Muscle of leg (tissue), 11 donors: Measurements from ENCODE around the gene ZC3H12A. TPM values are rescaled to one million over a fixed set of nuclear protein-coding genes. Genes with fewer than 3 reads are reported as not detected.

ENCODE experiments used
- DNase-seq: peaks from one replicate; pipeline ENCODE4 v3.0.0; 2013
- H3K27ac ChIP-seq: one replicate; pipeline ENCODE4 v1.5.1; 2013; ENCODE audit warnings: mild to moderate bottlenecking, low read length, control low read depth
- H3K27me3 ChIP-seq: one replicate; pipeline ENCODE4 v1.6.1; 2013; ENCODE audit warnings: low read length; ENCODE audit not compliant: control insufficient read depth, insufficient read depth
- H3K36me3 ChIP-seq: one replicate; pipeline ENCODE4 v1.6.1; 2013; ENCODE audit warnings: low read length; ENCODE audit not compliant: control insufficient read depth, insufficient read depth
- H3K4me1 ChIP-seq: one replicate; pipeline ENCODE4 v1.6.1; 2013; ENCODE audit warnings: low read length; ENCODE audit not compliant: control insufficient read depth, insufficient read depth
- H3K4me3 ChIP-seq: one replicate; pipeline ENCODE4 v1.5.1; 2013; ENCODE audit warnings: low read length, control low read depth
- H3K9me3 ChIP-seq: replicated peaks from 2 replicates; pipeline ENCODE4 v1.6.1; 2013; ENCODE audit warnings: low read depth, low read length; ENCODE audit not compliant: control insufficient read depth
- WGBS: methylation state at CpG from one replicate; pipeline ENCODE4 v1.1.5; 2013; ENCODE audit warnings: missing lambda C conversion rate; ENCODE audit not compliant: insufficient coverage; 5-methylcytosine and 5-hydroxymethylcytosine counted together
- polyA plus RNA-seq, 8 donors: library from polyadenylated mRNA; unstranded; fragments of 120-200 nt; gene quantifications; one replicate each; pipeline versions ENCODE4 v1.2.1 to v1.2.3, GENCODE V29; 2013; ENCODE audit warnings: inconsistent platforms in 1 of 8, low replicate concordance in 1 of 8; ENCODE audit not compliant: insufficient read length in 8 of 8, insufficient read depth in 1 of 8
- total RNA-seq: library from RNA; stranded (reverse); fragments of 120-200 nt; gene quantifications from one replicate; pipeline ENCODE4 v1.2.4, GENCODE V29; 2013

ZC3H12A gene
- total and polyA plus RNA-seq, 9 donors: 0.59 to 2.1 (median 1.1) TPM

GRCh38 chr1:37477946-37478345 is 3.6 kb downstream of the ZC3H12A start:
- no peaks in the 10 kb centered on the region for H3K9me3 ChIP-seq
- peaks cover 53% of the 10 kb centered on the region for H3K4me1 ChIP-seq
- H3K27ac ChIP-seq: peak overlapping the region; percentile 20
- peaks cover 52% of the 10 kb centered on the region for H3K36me3 ChIP-seq
- DNase-seq: no peak
- no peaks in the 10 kb centered on the region for H3K27me3 ChIP-seq
- 98% methylated on average over 5 of the region's 5 CpGs for WGBS
- no peak overlapping the region for H3K4me3 ChIP-seq

- 93% methylated on average over 8 of the region's 8 CpGs for WGBS
- no peak overlapping the region for H3K4me3 ChIP-seq
- H3K4me1 ChIP-seq: peaks cover 51% of the 10 kb centered on the region
- peaks cover 57% of the 10 kb centered on the region for H3K36me3 ChIP-seq
- no peaks in the 10 kb centered on the region for H3K9me3 ChIP-seq
- no peak for DNase-seq
- H3K27ac ChIP-seq: no peak overlapping the region
- H3K27me3 ChIP-seq: no peaks in the 10 kb centered on the region
Measured at GRCh38 chr1:37478451-37478881, 4.1 kb downstream of the ZC3H12A start.

- DNase-seq: no peak
- Histone ChIP-seq H3K4me1 (peaks cover 47% of the 10 kb centered on the region), H3K9me3 (no peaks in the 10 kb centered on the region), H3K36me3 (peaks cover 61% of the 10 kb centered on the region), H3K27ac (peak overlapping the region; percentile 8), H3K27me3 (no peaks in the 10 kb centered on the region), H3K4me3 (no peak overlapping the region)
- WGBS: 80% methylated on average over 1 of the region's 3 CpGs
Measured at GRCh38 chr1:37478890-37479254, 4.5 kb downstream of the ZC3H12A start.

- H3K4me3 ChIP-seq: no peak overlapping the region
- peaks cover 65% of the 10 kb centered on the region for H3K36me3 ChIP-seq
- DNase-seq: peak; percentile 69
- peak overlapping the region; percentile 8 for H3K27ac ChIP-seq
- no peaks in the 10 kb centered on the region for H3K27me3 ChIP-seq
- peaks cover 44% of the 10 kb centered on the region for H3K4me1 ChIP-seq
- H3K9me3 ChIP-seq: no peaks in the 10 kb centered on the region
- 33% methylated on average over 9 of the region's 22 CpGs for WGBS
Measured at GRCh38 chr1:37479255-37480124, 5.1 kb downstream of the ZC3H12A start.

- peaks cover 41% of the 10 kb centered on the region for H3K4me1 ChIP-seq
- DNase-seq: no peak
- H3K36me3 ChIP-seq: peaks cover 65% of the 10 kb centered on the region
- H3K4me3 ChIP-seq: no peak overlapping the region
- no peaks in the 10 kb centered on the region for H3K9me3 ChIP-seq
- H3K27ac ChIP-seq: no peak overlapping the region
- 84% methylated on average over 5 of the region's 5 CpGs for WGBS
- H3K27me3 ChIP-seq: no peaks in the 10 kb centered on the region
Measured at GRCh38 chr1:37480125-37480466, 5.7 kb downstream of the ZC3H12A start.

- H3K4me1 ChIP-seq: peaks cover 38% of the 10 kb centered on the region
- no peak overlapping the region for H3K27ac ChIP-seq
- WGBS: 71% methylated on average over 8 of the region's 10 CpGs
- peaks cover 64% of the 10 kb centered on the region for H3K36me3 ChIP-seq
- H3K27me3 ChIP-seq: no peaks in the 10 kb centered on the region
- no peaks in the 10 kb centered on the region for H3K9me3 ChIP-seq
- H3K4me3 ChIP-seq: no peak overlapping the region
- DNase-seq: no peak
Measured at GRCh38 chr1:37480581-37481288, 6.4 kb downstream of the ZC3H12A start.

GRCh38 chr1:37481289-37482003 is 7.1 kb downstream of the ZC3H12A start:
- Histone ChIP-seq H3K36me3 (peaks cover 57% of the 10 kb centered on the region), H3K9me3 (no peaks in the 10 kb centered on the region), H3K27ac (no peak overlapping the region), H3K4me3 (no peak overlapping the region), H3K27me3 (no peaks in the 10 kb centered on the region), H3K4me1 (peaks cover 38% of the 10 kb centered on the region)
- WGBS: 88% methylated on average over 25 of the region's 26 CpGs
- DNase-seq: no peak

- DNase-seq: no peak
- H3K27me3 ChIP-seq: no peaks in the 10 kb centered on the region
- 86% methylated on average over 17 of the region's 18 CpGs for WGBS
- H3K4me1 ChIP-seq: peaks cover 38% of the 10 kb centered on the region
- H3K27ac ChIP-seq: no peak overlapping the region
- no peak overlapping the region for H3K4me3 ChIP-seq
- H3K9me3 ChIP-seq: no peaks in the 10 kb centered on the region
- H3K36me3 ChIP-seq: peaks cover 57% of the 10 kb centered on the region
Measured at GRCh38 chr1:37482004-37482785, 7.8 kb downstream of the ZC3H12A start.

- Histone ChIP-seq H3K36me3 (peaks cover 49% of the 10 kb centered on the region), H3K4me3 (no peak overlapping the region), H3K27me3 (no peaks in the 10 kb centered on the region), H3K27ac (no peak overlapping the region), H3K9me3 (no peaks in the 10 kb centered on the region), H3K4me1 (peaks cover 35% of the 10 kb centered on the region)
- 83% methylated on average over 26 of the region's 29 CpGs for WGBS
- no peak for DNase-seq
Measured at GRCh38 chr1:37482796-37483744, 8.7 kb downstream of the ZC3H12A start.
